HG02759 (cell line): Measurements from ENCODE around the gene DNAJC5.

Experiments used
- ATAC-seq: cut with Tn5 transposase; IDR thresholded peaks from one replicate; pipeline ENCODE4 v1.9.1; 2021; ENCODE audit warnings: mild to moderate bottlenecking, moderate library complexity; ENCODE audit not compliant: unreplicated experiment

The DNAJC5 gene

GRCh38 chr20:63883201-63883593 lies 11.7 kb upstream of the DNAJC5 start:
- no peak for ATAC-seq

DNA sequence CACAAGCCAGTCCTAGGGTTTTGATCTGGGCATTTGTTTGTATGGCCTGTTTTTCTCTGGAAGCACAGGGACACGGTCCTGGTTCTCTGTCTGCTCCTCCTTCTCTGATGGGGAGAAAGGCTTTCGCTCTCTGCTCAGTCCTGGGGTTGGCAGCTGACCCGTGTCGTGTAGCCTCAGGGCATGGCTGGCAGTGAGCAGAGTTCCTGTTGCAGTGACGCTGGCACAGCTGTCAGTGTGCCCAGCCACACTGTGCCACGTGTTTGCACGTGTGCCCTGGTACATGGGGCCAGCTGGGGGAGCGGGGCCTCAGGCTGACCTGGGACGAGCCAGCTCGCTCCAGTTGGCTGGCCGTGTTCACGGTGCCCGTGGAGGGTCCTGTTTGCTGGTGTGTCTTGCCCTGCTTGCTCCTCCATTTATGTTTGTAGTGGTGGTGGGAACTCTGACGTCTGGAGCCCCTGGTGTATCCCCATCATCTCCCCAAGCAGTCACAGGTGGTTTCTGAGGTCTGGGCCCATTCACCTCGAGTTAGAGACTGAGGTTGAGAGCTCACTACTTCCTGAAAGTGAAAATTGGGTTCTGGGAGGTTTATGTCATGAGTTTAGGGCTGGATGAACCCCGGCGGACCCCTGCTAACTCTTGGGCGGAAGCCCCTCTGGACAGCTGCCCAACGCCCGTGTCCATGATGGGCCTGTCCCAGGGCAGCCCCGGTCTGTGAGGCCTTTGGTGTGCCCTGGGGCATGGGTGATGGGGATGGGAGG lies 10.2 kb upstream of the DNAJC5 start:
- ATAC-seq, result no peak

- ATAC-seq, result no peak
These were observed 9.5 kb upstream of the DNAJC5 start for GRCh38 chr20:63885264-63886053.

- ATAC-seq, result no peak
These were observed 8.9 kb upstream of the DNAJC5 start for GRCh38 chr20:63886054-63886419.

- no peak for ATAC-seq
These were observed 8.0 kb upstream of the DNAJC5 start for GRCh38 chr20:63886921-63887320.

DNA sequence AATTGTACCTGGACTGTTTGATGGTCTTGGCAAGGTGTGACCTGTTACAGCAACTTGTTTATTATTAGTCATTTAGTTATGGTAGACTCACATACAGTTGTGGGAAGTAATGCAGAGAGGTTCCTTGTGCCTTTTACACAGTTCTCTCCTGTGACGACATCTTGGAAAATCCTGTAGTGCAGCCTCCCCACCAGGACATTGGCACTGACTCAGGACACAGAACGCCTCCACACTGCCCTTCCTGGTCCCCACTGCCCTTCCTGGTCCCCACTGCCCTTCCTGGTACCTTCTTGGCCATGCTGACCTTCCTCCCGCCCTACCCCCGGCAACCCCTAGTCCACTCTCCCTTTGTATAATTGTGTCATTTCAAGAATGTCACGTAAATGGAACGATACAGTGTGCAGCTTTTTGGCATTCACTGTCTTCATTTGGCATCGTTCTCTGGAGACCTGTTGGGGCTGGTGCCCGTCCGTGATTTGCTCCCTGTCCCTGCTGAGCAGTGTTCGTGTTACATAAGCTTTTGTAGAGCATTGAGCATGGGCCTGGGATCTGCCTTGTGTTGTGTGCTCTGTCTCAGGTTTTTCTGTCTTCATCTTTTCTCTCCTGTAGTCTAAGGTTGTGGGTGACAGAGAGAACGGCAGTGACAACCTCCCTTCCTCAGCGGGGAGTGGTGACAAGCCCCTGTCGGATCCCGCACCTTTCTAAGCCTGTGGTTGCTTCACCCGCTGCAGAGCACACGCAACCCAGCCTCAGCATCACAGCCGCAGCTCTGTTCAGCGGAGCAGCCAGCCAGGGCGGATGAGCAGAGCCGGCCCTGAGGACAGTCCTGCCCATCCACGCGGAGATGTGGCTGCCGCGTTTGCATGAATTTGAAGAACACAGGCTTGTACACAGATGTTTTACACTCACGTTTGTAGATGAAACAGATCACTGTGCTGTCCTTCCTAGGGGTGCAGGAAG lies 5.4 kb upstream of the DNAJC5 start:
- ATAC-seq, result no peak

- ATAC-seq, result no peak
These were observed 4.7 kb upstream of the DNAJC5 start for GRCh38 chr20:63890201-63890576.

DNA sequence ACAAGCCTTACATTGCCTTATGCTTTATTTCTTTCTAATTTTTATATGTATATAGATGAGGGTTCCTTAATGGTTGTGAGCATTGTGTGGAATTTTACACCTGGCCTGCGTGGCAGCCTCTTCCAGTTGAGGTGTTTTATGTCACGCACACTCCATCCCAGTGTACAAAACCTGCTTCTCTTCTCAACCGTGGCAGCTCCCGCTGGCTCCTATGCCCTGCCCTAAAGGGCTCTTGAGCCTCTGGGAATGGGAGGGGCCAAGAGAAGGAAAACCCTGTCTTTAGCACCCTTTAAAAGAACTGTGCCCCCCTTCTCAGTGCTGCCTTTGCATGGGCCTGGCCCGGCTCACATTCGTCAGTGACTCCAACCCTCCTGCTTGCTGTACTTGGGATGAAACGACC lies 4.3 kb upstream of the DNAJC5 start:
- ATAC-seq, result no peak

DNA sequence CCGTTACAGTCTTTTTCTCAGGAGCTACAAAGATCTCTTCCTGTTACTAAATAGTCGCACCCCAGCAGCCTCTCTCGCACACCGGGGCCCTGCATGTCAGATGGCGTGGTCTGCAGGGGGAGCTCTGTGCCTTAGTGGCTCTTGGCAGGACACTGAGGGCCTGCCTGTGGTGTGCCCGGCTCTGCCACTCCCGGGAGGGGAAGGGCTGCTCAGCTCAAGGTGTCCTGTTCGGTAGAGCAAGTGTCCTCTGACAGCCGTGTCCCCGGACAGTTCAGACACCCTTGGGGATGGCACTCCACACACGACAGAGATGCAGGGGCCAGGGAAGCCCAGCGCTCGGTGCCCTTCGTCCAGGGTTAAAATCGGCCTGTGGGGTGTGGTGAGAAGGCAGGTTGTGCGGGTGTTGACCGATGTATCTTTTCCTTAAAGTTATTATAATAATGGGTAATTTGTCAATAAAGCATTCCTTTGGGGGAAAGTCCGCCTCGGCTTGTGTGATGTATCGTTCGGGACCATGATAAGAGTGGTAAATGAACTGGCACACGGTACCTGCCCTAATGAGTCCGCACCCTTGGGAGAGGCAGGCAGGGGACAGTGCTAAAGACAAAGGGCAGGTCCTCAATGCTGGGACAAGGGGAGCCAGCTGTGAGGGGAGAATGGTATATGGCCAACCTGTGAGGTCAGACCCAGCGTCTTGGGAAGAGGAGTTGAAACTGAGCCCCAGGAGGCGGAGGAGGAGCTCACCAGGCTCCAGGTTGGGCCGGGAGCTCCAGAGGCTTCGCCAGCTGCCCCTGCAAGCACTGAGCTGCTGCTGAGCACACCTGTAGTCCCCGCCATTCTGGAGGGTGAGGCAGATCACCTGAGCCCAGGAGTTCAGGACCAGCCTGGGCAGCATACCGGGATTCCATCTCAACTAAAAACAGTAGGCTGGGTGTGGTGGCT lies 3.6 kb upstream of the DNAJC5 start:
- ATAC-seq, result no peak

- ATAC-seq, result no peak
These were observed 2.5 kb upstream of the DNAJC5 start for GRCh38 chr20:63892402-63892801.

DNA sequence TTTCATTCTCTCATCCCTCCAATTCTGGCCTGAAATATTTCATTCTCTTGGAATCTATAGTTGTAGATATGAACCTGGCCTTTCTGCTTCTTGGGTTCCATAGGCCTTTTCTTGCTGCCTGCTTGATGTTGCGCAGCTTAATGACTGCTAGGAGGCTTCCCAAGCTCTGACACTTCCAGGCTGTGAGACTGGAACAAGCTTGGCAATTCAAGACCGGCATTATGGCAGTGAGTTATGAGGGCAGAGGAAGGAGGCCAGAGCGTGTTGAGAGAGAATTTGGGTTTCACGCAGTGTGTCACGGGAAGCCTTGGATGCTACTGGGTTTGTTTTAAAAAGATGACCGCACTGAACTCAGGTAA lies 948 bp upstream of the DNAJC5 start:
- ATAC-seq, result no peak

- no peak for ATAC-seq
These were observed 451 bp downstream of the DNAJC5 start for GRCh38 chr20:63895202-63895951.

- ATAC-seq, result no peak
These were observed 982 bp downstream of the DNAJC5 start for GRCh38 chr20:63895952-63896263.

GRCh38 chr20:63896264-63897105 lies 1.6 kb downstream of the DNAJC5 start:
- ATAC-seq, result no peak

DNA sequence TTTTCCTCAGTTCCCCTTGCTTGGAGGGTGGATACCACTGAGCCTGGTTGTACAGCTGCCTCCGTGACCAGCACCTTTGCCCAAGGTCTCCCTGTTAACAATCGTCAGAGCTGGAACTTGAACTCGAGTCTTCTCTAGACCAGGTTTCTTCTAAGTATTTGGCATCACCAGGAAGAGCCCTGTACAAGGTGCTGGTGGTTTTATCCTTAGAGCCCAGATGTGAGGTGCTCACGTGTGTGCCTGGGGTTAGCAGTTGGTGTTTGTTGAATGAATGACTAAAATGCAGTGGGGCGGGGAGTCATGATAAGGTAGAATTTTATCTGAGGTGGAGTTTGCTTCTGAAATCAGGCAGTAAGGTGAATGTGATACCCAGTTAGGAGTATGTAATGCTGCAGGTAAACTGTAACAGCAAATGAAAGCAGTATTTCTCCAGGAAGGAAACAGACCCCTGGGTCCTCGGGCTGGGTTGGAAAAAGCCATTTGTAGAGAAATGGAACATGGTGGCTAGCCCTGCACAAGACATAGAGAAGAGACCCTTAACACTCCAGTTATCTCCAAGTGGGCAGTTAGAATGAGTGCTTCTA lies 3.1 kb downstream of the DNAJC5 start:
- no peak for ATAC-seq

GRCh38 chr20:63898882-63899558 lies 4.1 kb downstream of the DNAJC5 start:
- ATAC-seq, result no peak

GRCh38 chr20:63900413-63900812 lies 5.5 kb downstream of the DNAJC5 start:
- ATAC-seq, result no peak
